GM12875 (cell line): ENCODE measurements around the gene KIF16B.

ENCODE experiments used
- H3K4me3 ChIP-seq: one replicate; pipeline ENCODE4 v1.5.1; 2011; ENCODE audit warnings: low read depth, low read length, control low read depth
- TF ChIP-seq, protein P1 (sequence below): IDR thresholded peaks from 2 replicates; pipeline ENCODE4 v1.5.1; 2011; ENCODE audit warnings: low read depth, mild to moderate bottlenecking, control low read depth, inconsistent platforms, low read length, moderate library complexity, borderline replicate concordance; ENCODE audit not compliant: insufficient read depth

The KIF16B gene

DNA sequence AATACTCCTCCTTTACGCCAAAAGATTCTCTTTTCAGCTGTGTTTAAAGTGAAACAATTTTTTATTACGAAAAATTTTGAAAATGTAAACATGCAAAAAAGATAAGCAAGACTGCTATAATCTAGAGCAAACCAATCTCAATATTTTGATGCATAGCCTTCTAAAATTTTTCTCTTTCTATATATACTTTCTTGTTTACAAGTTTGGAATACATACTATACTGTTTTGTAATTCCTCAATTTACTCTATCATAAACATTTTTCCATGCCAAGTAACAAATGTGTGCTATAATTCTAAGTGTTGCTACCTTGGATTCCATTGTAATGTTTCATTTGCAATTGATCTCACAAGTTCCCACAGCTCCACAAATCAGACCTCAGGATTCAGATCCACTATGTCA lies 43.1 kb upstream of the KIF16B start:
- H3K4me3 ChIP-seq: no peak overlapping the region
- TF ChIP-seq, protein P1, sequence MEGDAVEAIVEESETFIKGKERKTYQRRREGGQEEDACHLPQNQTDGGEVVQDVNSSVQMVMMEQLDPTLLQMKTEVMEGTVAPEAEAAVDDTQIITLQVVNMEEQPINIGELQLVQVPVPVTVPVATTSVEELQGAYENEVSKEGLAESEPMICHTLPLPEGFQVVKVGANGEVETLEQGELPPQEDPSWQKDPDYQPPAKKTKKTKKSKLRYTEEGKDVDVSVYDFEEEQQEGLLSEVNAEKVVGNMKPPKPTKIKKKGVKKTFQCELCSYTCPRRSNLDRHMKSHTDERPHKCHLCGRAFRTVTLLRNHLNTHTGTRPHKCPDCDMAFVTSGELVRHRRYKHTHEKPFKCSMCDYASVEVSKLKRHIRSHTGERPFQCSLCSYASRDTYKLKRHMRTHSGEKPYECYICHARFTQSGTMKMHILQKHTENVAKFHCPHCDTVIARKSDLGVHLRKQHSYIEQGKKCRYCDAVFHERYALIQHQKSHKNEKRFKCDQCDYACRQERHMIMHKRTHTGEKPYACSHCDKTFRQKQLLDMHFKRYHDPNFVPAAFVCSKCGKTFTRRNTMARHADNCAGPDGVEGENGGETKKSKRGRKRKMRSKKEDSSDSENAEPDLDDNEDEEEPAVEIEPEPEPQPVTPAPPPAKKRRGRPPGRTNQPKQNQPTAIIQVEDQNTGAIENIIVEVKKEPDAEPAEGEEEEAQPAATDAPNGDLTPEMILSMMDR: no peak

DNA sequence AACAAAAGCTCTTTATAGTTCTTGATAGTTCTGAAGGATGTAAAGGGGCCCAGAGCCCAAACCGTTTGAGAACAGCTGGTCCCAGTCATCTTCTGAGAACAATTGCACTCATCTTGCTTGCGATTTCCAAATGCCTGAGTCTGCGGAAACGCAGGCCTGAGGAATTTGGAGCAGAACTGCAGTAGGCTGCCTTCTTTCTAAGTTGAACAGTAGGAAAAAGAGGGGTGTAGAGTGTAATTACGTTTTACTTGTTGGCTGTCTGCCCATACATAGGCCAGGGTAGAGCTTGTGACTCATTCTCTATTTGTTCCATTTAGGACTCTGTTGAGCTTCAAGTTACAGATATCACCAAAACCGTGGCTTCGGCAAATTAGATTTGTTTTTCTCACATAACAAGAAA lies 42.0 kb upstream of the KIF16B start:
- TF ChIP-seq, protein P1: no peak
- H3K4me3 ChIP-seq: no peak overlapping the region

- TF ChIP-seq, protein P1: no peak
- no peak overlapping the region for H3K4me3 ChIP-seq
Measured at GRCh38 chr20:16613954-16614353, 40.7 kb upstream of the KIF16B start.

DNA sequence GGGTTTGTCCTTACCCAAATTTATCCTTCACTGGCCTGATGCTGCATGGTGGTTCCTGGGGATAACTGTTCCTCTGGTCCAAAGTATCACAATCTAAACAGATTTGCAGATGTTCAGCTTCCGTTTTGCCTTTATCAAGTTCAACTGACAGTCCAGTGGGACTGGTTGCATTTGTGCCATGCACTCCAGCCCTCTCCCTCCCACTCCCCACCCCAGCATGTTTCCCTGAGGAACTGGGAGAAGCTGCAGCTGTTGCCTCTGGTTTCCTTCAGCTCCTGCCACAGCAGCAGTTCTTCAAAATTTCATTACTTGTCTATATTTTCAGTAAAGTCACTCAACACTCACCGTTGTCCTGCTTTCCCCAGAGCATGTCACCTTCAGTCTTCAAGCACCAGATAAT lies 39.5 kb upstream of the KIF16B start:
- no peak overlapping the region for H3K4me3 ChIP-seq
- TF ChIP-seq, protein P1: no peak

DNA sequence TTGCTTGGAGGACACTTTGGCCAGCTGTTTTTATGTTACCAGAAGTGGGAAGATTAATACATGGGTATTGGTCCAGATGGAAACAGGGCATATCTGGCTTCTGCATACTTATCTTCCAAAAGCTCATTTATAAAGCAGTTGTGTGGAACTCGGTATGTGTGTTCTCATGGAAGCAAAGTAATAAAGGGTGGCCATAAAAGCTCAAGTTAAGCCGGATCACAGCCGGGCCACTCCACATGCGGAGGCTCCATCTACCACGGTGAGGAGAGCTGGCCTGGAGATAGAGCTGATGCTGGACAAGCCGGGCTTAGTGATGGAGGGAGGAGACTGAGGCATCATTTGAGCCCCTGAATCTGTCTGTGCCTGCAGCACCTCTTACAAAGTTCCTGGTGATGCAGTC lies 38.6 kb upstream of the KIF16B start:
- H3K4me3 ChIP-seq: no peak overlapping the region
- TF ChIP-seq, protein P1: no peak

DNA sequence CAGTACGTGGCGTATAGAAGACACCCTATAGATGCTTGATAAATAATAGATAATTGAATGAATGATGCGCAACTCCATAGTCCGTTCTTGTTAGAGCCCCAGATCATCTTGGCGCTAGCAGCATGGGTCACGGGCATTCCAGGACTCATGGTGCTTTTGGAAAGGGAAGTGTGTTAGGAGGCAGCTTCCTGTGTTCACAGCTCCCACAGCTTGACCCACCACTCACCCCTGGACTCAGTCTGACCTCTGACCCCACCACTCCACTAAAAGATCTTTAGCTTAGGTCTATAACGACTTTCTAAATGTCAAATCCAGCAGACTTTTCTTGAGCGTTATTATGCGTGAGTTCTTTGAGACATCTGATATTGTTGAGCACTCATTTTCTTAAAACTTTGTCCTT lies 35.8 kb upstream of the KIF16B start:
- TF ChIP-seq, protein P1: no peak
- H3K4me3 ChIP-seq: no peak overlapping the region

GRCh38 chr20:16608277-16608650 lies 35.0 kb upstream of the KIF16B start:
- TF ChIP-seq, protein P1: no peak
- H3K4me3 ChIP-seq: no peak overlapping the region
